ENCODE data around the gene SMARCC2. TPM values are rescaled to one million over a fixed set of nuclear protein-coding genes. Genes with fewer than 3 reads are reported as not detected.

SMARCC2 gene
- total and polyA plus RNA-seq, 2 of the 13 experiments (the other 11 are each of a cell fraction or from before 2014, with no cell fraction given), result 21.3 to 24.1 TPM

DNA sequence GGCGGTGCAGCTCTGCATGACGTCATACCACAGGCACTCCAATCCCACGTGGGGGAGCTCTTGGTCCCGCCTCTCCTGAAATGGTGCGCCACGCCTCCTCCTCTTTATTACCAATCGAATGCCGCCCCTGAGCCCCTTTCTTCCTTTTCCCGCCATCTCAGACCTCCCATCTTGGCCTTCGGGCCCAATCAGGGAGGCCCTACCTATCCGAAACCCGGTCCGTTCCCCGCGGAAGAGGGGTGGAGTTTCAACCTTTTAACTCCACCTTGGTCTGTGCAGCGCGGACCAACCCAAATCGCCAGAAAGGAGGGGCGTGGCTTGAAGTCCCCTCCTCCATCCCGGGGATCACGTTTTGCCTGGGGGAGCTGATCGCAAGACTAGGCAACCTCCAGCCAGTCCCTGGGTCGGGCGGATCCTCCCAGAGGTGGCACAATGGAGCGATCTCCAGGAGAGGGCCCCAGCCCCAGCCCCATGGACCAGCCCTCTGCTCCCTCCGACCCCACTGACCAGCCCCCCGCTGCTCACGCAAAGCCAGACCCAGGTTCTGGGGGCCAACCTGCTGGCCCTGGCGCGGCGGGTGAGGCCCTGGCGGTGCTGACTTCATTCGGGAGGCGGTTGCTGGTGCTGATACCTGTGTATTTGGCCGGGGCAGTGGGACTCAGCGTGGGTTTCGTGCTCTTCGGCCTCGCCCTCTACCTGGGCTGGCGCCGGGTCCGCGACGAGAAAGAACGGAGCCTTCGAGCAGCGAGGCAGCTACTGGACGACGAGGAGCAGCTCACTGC is 61.2 kb downstream of the SMARCC2 start, which contains the start of gene ESYT1 (continued):
- peak; percentile 85 for TF ChIP-seq SALL2 (CRISPR knock-in tag; IDR thresholded peaks at IDR 0.05)
- peak; percentile 68; the same call in 1 of the 2 replicates for TF ChIP-seq ZNF746 (CRISPR knock-in tag; IDR thresholded peaks at IDR 0.05)
- TF ChIP-seq NCOA2 (CRISPR knock-in tag; IDR thresholded peaks at IDR 0.05), result no peak
- TF ChIP-seq FOXA1 (IDR thresholded peaks at IDR 0.05), result no peak
- no peak for TF ChIP-seq FOXA1 (CRISPR knock-in tag; IDR thresholded peaks at IDR 0.05)
- peak; percentile 85 for TF ChIP-seq NFYB (CRISPR knock-in tag; IDR thresholded peaks at IDR 0.05)
- peak; percentile 39 for TF ChIP-seq GATAD1 (CRISPR knock-in tag; IDR thresholded peaks at IDR 0.05)
- TF ChIP-seq, protein P1, sequence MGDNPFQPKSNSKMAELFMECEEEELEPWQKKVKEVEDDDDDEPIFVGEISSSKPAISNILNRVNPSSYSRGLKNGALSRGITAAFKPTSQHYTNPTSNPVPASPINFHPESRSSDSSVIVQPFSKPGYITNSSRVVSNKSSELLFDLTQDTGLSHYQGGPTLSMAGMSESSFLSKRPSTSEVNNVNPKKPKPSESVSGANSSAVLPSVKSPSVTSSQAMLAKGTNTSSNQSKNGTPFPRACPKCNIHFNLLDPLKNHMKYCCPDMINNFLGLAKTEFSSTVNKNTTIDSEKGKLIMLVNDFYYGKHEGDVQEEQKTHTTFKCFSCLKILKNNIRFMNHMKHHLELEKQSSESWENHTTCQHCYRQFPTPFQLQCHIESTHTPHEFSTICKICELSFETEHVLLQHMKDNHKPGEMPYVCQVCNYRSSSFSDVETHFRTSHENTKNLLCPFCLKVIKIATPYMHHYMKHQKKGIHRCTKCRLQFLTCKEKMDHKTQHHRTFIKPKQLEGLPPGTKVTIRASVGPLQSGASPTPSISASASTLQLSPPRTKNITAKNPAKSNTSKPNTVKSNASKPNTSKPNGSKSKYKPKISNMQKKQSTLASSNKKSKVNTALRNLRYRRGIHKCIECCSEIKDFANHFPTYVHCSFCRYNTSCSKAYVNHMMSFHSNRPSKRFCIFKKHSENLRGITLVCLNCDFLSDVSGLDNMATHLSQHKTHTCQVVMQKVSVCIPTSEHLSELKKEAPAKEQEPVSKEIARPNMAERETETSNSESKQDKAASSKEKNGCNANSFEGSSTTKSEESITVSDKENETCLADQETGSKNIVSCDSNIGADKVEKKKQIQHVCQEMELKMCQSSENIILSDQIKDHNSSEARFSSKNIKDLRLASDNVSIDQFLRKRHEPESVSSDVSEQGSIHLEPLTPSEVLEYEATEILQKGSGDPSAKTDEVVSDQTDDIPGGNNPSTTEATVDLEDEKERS (CRISPR knock-in tag; IDR thresholded peaks at IDR 0.05), result peak; percentile 60; the same call in 1 of the 2 replicates
- no peak for TF ChIP-seq ZFP1 (CRISPR knock-in tag; IDR thresholded peaks at IDR 0.05)
- peak; percentile 39; the same call in 1 of the 2 replicates for TF ChIP-seq ZNF350 (CRISPR knock-in tag; IDR thresholded peaks at IDR 0.05; ENCODE audit: borderline replicate concordance, low read depth)
- TF ChIP-seq KLF9 (CRISPR knock-in tag; IDR thresholded peaks at IDR 0.05; ENCODE audit: low read depth), result 0 out of 2 replicates have a peak, but pooled peaks have one; percentile 71
- no peak for TF ChIP-seq KDM3A (CRISPR knock-in tag; IDR thresholded peaks at IDR 0.05; ENCODE audit: low read depth)
- TF ChIP-seq, protein P2, sequence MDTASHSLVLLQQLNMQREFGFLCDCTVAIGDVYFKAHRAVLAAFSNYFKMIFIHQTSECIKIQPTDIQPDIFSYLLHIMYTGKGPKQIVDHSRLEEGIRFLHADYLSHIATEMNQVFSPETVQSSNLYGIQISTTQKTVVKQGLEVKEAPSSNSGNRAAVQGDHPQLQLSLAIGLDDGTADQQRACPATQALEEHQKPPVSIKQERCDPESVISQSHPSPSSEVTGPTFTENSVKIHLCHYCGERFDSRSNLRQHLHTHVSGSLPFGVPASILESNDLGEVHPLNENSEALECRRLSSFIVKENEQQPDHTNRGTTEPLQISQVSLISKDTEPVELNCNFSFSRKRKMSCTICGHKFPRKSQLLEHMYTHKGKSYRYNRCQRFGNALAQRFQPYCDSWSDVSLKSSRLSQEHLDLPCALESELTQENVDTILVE (CRISPR knock-in tag; IDR thresholded peaks at IDR 0.05), result no peak
- TF ChIP-seq, protein P3, sequence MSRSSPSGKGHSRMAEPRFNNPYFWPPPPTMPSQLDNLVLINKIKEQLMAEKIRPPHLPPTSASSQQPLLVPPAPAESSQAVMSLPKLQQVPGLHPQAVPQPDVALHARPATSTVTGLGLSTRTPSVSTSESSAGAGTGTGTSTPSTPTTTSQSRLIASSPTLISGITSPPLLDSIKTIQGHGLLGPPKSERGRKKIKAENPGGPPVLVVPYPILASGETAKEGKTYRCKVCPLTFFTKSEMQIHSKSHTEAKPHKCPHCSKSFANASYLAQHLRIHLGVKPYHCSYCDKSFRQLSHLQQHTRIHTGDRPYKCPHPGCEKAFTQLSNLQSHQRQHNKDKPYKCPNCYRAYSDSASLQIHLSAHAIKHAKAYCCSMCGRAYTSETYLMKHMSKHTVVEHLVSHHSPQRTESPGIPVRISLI (CRISPR knock-in tag; IDR thresholded peaks at IDR 0.05; ENCODE audit: borderline replicate concordance), result no peak
- TF ChIP-seq ARHGAP35 (CRISPR knock-in tag; IDR thresholded peaks at IDR 0.05; ENCODE audit: borderline replicate concordance), result peak; percentile 57; the same call in 1 of the 2 replicates
- TF ChIP-seq MBD4 (IDR thresholded peaks at IDR 0.05; ENCODE audit: borderline replicate concordance, low read length), result no peak
- no peak; the same call in 1 of the 2 replicates for TF ChIP-seq KLF11 (CRISPR knock-in tag; IDR thresholded peaks at IDR 0.05)
- TF ChIP-seq NFATC3 (CRISPR knock-in tag; IDR thresholded peaks at IDR 0.05), result 0 out of 2 replicates have a peak, but pooled peaks have one; percentile 45
- no peak for TF ChIP-seq ZNF564 (CRISPR knock-in tag; IDR thresholded peaks at IDR 0.05)
- no peak for TF ChIP-seq ZNF589 (CRISPR knock-in tag; conservative IDR thresholded peaks at IDR 0.05)
- TF ChIP-seq ZFYVE20 (CRISPR knock-in tag; IDR thresholded peaks at IDR 0.05; ENCODE audit: borderline replicate concordance, low read depth), result no peak
- no peak; the same call in 1 of the 2 replicates for TF ChIP-seq GATA4 (IDR thresholded peaks at IDR 0.05; ENCODE audit: borderline replicate concordance, low read depth)
- 0 out of 2 replicates have a peak, but pooled peaks have one; percentile 51 for TF ChIP-seq ZNF430 (CRISPR knock-in tag; IDR thresholded peaks at IDR 0.05)
- TF ChIP-seq HNRNPH1 (optimal IDR thresholded peaks at IDR 0.05; ENCODE audit: low read depth, low read length), result no peak
- no peak for TF ChIP-seq PHB2 (IDR thresholded peaks at IDR 0.05; ENCODE audit: partially characterized antibody)
- TF ChIP-seq ZSCAN12 (CRISPR knock-in tag; IDR thresholded peaks at IDR 0.05), result peak; percentile 30; the same call in 1 of the 2 replicates
- no peak for TF ChIP-seq CHD4 (IDR thresholded peaks at IDR 0.05; ENCODE audit: borderline replicate concordance, low read length)
